ENCODE data around the gene FRAS1. TPM values are rescaled to one million over a fixed set of nuclear protein-coding genes. Genes with fewer than 3 reads are reported as not detected.

FRAS1 gene
- total RNA-seq, 1 experiment from 2014 or later = 82.0 TPM

GRCh38 chr4:78150543-78150864 lies 93.4 kb downstream of the FRAS1 start:
- DNase-seq (ENCODE audit: low spot score) (no peak), ATAC-seq (no peak)
- Mint-ChIP-seq H3K27me3 (ENCODE audit: low read depth) (no peaks in the 10 kb centered on the region), H3K36me3 (no peaks in the 10 kb centered on the region), H3K4me1 (peaks cover 69% of the 10 kb centered on the region), H3K4me3 (no peak overlapping the region), H3K9me3 (no peaks in the 10 kb centered on the region), H3K27ac (no peak overlapping the region)
- CTCF ChIA-PET = interaction anchor here (0.6 to 1.7 kb wide), 2 partner anchors 57 to 91 kb away, joined by 3 to 8 read pairs; no protein-coding TSS in a partner anchor
- TF ChIP-seq FOXK1 (CRISPR knock-in tag; IDR thresholded peaks at IDR 0.05) (no peak), PREB (CRISPR knock-in tag; IDR thresholded peaks at IDR 0.05; ENCODE audit: borderline replicate concordance) (no peak), ATF2 (CRISPR knock-in tag; IDR thresholded peaks at IDR 0.05; ENCODE audit: borderline replicate concordance, low read depth) (no peak), ZNF317 (CRISPR knock-in tag; IDR thresholded peaks at IDR 0.05; ENCODE audit: borderline replicate concordance, low read depth) (no peak)
- POLR2A ChIA-PET = no interaction called here

GRCh38 chr4:78152795-78153194 lies 95.7 kb downstream of the FRAS1 start:
- peaks cover 73% of the 10 kb centered on the region for H3K4me1 Mint-ChIP-seq
- no peak overlapping the region for H3K4me3 Mint-ChIP-seq
- TF ChIP-seq MXD4 (CRISPR knock-in tag; IDR thresholded peaks at IDR 0.05; ENCODE audit: borderline replicate concordance) (no peak), ZNF121 (CRISPR knock-in tag; IDR thresholded peaks at IDR 0.05) (no peak), ESRRA (CRISPR knock-in tag; IDR thresholded peaks at IDR 0.05; ENCODE audit: borderline replicate concordance) (no peak), CDX4 (CRISPR knock-in tag; IDR thresholded peaks at IDR 0.05; ENCODE audit: borderline replicate concordance) (no peak), USF2 (CRISPR knock-in tag; IDR thresholded peaks at IDR 0.05) (no peak), ATF2 (CRISPR knock-in tag; IDR thresholded peaks at IDR 0.05; ENCODE audit: borderline replicate concordance, low read depth) (no peak), AFF4 (CRISPR knock-in tag; IDR thresholded peaks at IDR 0.05; ENCODE audit: borderline replicate concordance) (no peak), OVOL2 (CRISPR knock-in tag; IDR thresholded peaks at IDR 0.05; ENCODE audit: borderline replicate concordance) (no peak), GRHL2 (CRISPR knock-in tag; IDR thresholded peaks at IDR 0.05; ENCODE audit: insufficient replicate concordance, severe bottlenecking) (no peak), JUN (CRISPR knock-in tag; IDR thresholded peaks at IDR 0.05) (no peak), ZNF396 (CRISPR knock-in tag; IDR thresholded peaks at IDR 0.05; ENCODE audit: borderline replicate concordance) (no peak), ZBTB43 (CRISPR knock-in tag; IDR thresholded peaks at IDR 0.05) (no peak), ZSCAN18 (CRISPR knock-in tag; IDR thresholded peaks at IDR 0.05) (no peak), SMAD4 (CRISPR knock-in tag; IDR thresholded peaks at IDR 0.05) (no peak), AR (CRISPR knock-in tag; IDR thresholded peaks at IDR 0.05) (no peak), JAZF1 (CRISPR knock-in tag; IDR thresholded peaks at IDR 0.05) (no peak)
- no peaks in the 10 kb centered on the region for H3K27me3 Mint-ChIP-seq (ENCODE audit: low read depth)
- H3K9me3 Mint-ChIP-seq = no peaks in the 10 kb centered on the region
- ATAC-seq = no peak
- DNase-seq (ENCODE audit: low spot score) = no peak
- H3K36me3 Mint-ChIP-seq = no peaks in the 10 kb centered on the region
- H3K27ac Mint-ChIP-seq = no peak overlapping the region
- POLR2A ChIA-PET = no interaction called here
- CTCF ChIA-PET = interaction anchor here (1.3 kb wide), 1 partner anchor 93 kb away, joined by 4 read pairs; no protein-coding TSS in a partner anchor

Data from WTC11 (cell line).